KOPT-K1 (cell line): ENCODE results near the gene RP9.

Source experiments
- H3K27ac ChIP-seq: fragments of 200-600 bp; sonication (generic); 2 replicates; pipeline ENCODE4 v1.5.1; 2016; ENCODE audit warnings: antibody characterized with exemption, mild to moderate bottlenecking, low read depth, low read length; ENCODE audit not compliant: poor library complexity, severe bottlenecking
- H3K36me3 ChIP-seq: fragments of 200-600 bp; sonication (generic); 2 replicates; pipeline ENCODE4 v1.5.1; 2017; ENCODE audit warnings: antibody characterized with exemption, mild to moderate bottlenecking, low read length, moderate library complexity; ENCODE audit not compliant: insufficient read depth
- H3K9me3 ChIP-seq: fragments of 200-600 bp; sonication (generic); 2 replicates; pipeline ENCODE4 v1.5.1; 2017; ENCODE audit warnings: antibody characterized with exemption, low read length, mild to moderate bottlenecking; ENCODE audit not compliant: insufficient read depth, poor library complexity, severe bottlenecking

Gene RP9

GRCh38 chr7:33087356-33087755 lies 21.8 kb downstream of the RP9 start:
- H3K36me3 ChIP-seq, result no peaks in the 10 kb centered on the region; the same call in 1 of the 2 replicates
- peaks cover 4% of the 10 kb centered on the region for H3K9me3 ChIP-seq
- no peak overlapping the region for H3K27ac ChIP-seq

DNA sequence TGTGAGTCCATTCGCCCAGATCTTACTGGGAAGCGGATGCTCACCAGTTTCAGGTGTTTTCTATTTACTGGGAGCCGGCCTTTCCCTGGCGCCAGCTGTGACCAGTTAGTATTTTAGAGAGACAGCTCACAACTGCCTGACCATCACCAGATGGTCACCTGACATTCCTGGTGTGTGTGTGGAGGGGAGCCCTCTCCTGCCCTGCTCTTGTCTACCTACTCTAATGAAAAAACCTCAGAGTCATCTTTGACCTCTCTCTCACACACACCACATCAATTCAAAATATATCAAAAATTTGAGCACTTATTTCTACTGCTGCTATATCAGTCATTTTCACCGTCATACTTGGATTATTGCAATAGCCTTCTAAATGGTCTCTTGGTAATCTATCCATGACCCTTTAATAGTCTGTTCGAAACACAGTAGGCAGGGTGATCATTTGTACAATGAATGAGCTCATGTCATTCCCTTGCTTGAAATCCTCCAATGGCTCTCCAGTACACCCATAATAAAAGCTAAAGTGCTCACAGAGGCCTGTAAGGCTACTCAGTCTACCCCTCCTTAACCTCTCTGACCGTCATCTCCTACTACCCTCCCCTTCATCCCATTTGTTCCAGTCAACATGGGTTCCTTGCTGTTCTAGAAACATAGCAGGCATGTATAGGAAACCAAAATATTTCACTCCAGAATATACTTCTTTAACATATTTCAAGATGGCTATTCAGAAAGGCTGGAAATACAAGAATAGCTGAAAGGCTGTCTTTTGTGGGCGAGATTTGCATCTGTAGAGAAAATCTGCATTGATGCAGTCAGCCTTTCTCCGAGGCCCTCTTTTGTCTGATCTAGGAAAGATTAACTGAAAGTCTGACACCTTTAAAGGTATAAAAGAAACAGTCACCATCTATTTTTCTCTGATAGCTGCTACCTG lies 29.2 kb downstream of the RP9 start:
- H3K36me3 ChIP-seq, result no peaks in the 10 kb centered on the region
- no peak overlapping the region for H3K27ac ChIP-seq
- H3K9me3 ChIP-seq, result no peaks in the 10 kb centered on the region

DNA sequence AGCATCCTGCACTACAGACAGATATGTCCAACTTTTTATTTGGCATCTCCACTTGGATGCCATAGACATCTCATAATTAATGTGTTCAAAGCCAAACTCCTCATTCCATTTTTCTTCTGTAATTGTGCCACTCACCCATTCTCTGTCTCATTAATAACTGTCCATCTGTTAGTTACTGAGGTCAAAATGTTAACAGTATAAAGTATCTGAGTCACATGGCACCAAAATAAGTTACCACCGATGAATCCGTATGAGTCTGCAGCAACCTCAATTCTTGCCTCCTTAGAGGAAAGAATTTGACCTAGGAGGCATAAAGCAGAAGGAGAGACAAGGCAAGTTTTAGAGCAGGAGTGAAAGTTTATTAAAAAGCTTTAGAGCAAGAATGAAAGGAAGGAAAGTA lies 30.1 kb downstream of the RP9 start:
- Histone ChIP-seq H3K9me3 (no peaks in the 10 kb centered on the region), H3K27ac (no peak overlapping the region), H3K36me3 (no peaks in the 10 kb centered on the region)

- Histone ChIP-seq H3K36me3 (no peaks in the 10 kb centered on the region), H3K27ac (no peak overlapping the region), H3K9me3 (peaks cover 9% of the 10 kb centered on the region)
Measured at GRCh38 chr7:33076737-33077136, 32.5 kb downstream of the RP9 start.

DNA sequence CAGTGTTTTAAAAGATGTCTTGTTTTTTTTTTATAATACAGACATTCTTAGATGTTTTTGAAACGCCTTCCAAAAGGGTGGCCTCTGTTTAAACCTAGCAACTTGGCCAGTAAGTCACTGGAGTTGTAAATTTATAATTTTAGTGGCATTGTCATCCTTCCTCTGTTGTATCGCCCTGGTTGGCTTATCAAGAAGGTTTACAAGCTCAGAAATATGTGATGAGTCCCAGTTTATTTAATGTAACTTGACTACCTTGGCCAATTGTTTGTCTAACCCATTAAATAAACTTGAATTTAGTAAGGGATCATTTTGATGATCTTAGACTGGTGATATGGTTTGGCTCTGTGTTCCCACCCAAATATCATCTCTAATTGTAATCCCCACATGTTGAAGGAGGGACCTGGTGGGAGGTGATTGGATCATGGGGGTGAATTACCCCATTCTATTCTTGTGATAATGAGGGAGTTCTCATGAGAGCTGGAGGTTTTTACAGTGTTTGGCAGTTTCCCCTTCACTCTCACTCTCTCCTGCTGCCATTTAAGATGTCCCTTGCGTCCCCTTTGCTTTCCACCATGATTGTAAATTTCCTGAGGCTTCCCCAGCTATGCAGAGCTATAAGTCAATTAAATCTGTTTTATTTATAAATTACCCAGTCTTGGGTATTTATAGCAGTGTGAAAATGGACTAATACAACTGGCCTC lies 33.2 kb downstream of the RP9 start:
- Histone ChIP-seq H3K27ac (no peak overlapping the region), H3K9me3 (peaks cover 16% of the 10 kb centered on the region), H3K36me3 (no peaks in the 10 kb centered on the region)

DNA sequence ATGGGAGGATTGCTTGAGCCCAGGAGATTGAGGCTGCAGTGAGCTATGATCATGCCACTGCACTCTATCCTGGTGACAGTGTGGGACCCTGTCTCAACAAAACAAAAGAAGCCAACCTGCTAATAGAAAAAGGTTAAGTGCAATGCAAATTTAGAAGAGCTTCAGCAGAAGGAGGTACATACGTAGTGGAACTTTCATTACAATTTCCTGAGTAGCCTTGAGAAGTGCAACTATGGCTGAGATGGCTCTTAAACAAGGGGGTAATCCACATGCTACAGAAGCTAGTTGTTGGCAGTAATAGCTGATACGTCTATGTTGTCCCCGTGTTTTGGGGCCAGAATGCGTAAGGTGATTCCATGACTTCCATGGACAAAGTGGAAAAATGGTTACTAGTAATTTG lies 36.0 kb downstream of the RP9 start:
- no peaks in the 10 kb centered on the region for H3K36me3 ChIP-seq

DNA sequence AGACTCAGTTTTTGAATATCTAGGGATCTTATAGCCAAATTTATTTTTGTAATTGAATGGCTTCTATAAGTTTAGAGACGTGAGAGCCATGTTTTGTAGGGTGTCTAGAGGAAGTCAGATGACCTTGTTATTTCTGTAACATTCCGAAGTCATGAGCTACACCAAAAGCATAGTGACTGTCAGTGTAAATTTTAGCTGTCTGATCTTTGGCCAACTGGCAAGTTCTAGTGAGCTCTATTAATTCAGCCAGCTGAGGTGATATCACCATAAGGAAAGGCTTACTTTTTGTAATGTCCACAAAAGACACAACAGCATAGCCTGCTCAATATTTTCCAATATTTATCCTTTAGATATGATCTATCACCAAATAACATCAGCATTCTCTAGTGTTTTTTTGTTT lies 36.7 kb downstream of the RP9 start:
- H3K27ac ChIP-seq, result no peak overlapping the region
- peaks cover 34% of the 10 kb centered on the region for H3K9me3 ChIP-seq
- no peaks in the 10 kb centered on the region for H3K36me3 ChIP-seq

More for the DNA sequence above, 36.0 kb downstream of the RP9 start:
- Histone ChIP-seq H3K27ac (no peak overlapping the region), H3K9me3 (peaks cover 34% of the 10 kb centered on the region)

- Histone ChIP-seq H3K27ac (no peak overlapping the region), H3K36me3 (no peaks in the 10 kb centered on the region), H3K9me3 (peaks cover 39% of the 10 kb centered on the region)
Measured at GRCh38 chr7:33070831-33071230, 38.4 kb downstream of the RP9 start.

DNA sequence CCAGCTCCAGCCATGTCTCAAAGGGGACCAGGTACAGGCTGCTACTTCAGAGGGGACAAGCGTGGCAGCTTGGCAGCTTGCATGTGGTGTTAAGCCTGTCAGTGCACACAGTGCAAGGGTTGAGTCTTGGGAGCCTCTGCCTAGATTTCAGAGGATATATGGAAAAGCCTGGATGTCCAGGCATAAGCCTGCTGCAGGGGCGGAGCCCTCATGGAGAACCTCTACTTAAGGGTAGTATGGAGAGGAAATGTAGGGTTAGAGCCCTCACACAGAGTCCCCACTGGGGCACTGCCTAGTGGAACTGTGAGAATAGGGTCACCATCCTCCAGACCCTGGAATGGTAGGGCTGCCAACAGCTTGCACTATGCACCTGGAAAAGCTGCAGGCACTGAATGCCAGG lies 38.9 kb downstream of the RP9 start:
- Histone ChIP-seq H3K9me3 (peaks cover 42% of the 10 kb centered on the region), H3K27ac (no peak overlapping the region), H3K36me3 (no peaks in the 10 kb centered on the region)

- peaks cover 33% of the 10 kb centered on the region for H3K9me3 ChIP-seq
- H3K27ac ChIP-seq, result no peak overlapping the region
Measured at GRCh38 chr7:33067921-33068320, 41.3 kb downstream of the RP9 start.

GRCh38 chr7:33066771-33067170 lies 42.4 kb downstream of the RP9 start:
- no peak overlapping the region for H3K27ac ChIP-seq
- no peaks in the 10 kb centered on the region for H3K36me3 ChIP-seq
- H3K9me3 ChIP-seq, result peaks cover 33% of the 10 kb centered on the region

More at GRCh38 chr7:33067921-33068320, 41.3 kb downstream of the RP9 start:
- no peaks in the 10 kb centered on the region for H3K36me3 ChIP-seq

DNA sequence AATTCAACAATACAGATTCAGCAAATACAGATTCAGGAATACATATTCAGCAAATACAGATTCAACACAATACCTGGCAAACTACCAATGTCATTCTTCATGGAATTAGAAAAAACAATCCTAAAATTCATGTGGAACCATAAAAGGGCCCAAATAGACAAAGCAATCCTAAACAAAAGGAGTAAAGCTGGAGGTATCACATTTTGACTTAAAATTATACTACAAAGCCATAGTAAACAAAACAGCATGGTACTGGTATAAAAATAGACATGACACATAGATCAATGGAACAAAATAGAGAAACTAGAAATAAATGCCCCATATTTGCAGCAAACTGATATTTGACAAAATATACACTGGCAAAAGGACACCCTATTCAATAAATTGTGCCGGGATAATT lies 43.2 kb downstream of the RP9 start:
- Histone ChIP-seq H3K36me3 (no peaks in the 10 kb centered on the region), H3K27ac (no peak overlapping the region), H3K9me3 (peaks cover 27% of the 10 kb centered on the region)

- peaks cover 8% of the 10 kb centered on the region; the same call in 1 of the 2 replicates for H3K36me3 ChIP-seq
- H3K27ac ChIP-seq, result peak overlapping the region; percentile 80
- peaks cover 8% of the 10 kb centered on the region for H3K9me3 ChIP-seq
Measured at GRCh38 chr7:33062782-33063443, 46.3 kb downstream of the RP9 start.

- Histone ChIP-seq H3K36me3 (peaks cover 9% of the 10 kb centered on the region; the same call in 1 of the 2 replicates), H3K9me3 (peaks cover 8% of the 10 kb centered on the region), H3K27ac (peak within 1 kb of the TSS; percentile 80)
Measured at GRCh38 chr7:33062023-33062781, 47.0 kb downstream of the RP9 start, which contains the start of gene NT5C3A. TSS of gene NT5C3A (minus strand) at chr7:33062776. CDS start at chr7:33062705, 71 bp downstream.
